BLaER1 treated with 17β-estradiol and CSF1 and Interleukin-3, amounts not matched to agents 10 nM and 100 nM (cell line): ENCODE data around the gene RASGRF1.

ENCODE experiments used
- H3K27ac ChIP-seq, 11 experiments: shearing (Covaris generic); formaldehyde crosslinking; 2 replicates each; pipeline ENCODE4 v1.8.1; 2022
- H3K27me3 ChIP-seq, 11 experiments: shearing (Covaris generic); formaldehyde crosslinking; 2 replicates each; pipeline ENCODE4 v1.8.1; 2022
- H3K36me3 ChIP-seq, 11 experiments: shearing (Covaris generic); formaldehyde crosslinking; 2 replicates each; pipeline ENCODE4 v1.8.1; 2022
- H3K4me1 ChIP-seq, 10 experiments: shearing (Covaris generic); formaldehyde crosslinking; 2 replicates each; pipeline ENCODE4 v1.8.1; 2022
- H3K4me2 ChIP-seq, 11 experiments: shearing (Covaris generic); formaldehyde crosslinking; 2 replicates each; pipeline ENCODE4 v1.8.1; 2022
- H3K4me3 ChIP-seq, 10 experiments: shearing (Covaris generic); formaldehyde crosslinking; 2 replicates each; pipeline ENCODE4 v1.8.1; 2022
- H3K9ac ChIP-seq, 11 experiments: shearing (Covaris generic); formaldehyde crosslinking; 2 replicates each; pipeline ENCODE4 v1.8.1; 2022
- H3K9me3 ChIP-seq, 11 experiments: shearing (Covaris generic); formaldehyde crosslinking; replicated peaks in 1 of 11; 2 replicates each; pipeline ENCODE4 v1.8.1; 2022
- H4K20me1 ChIP-seq, 11 experiments: shearing (Covaris generic); formaldehyde crosslinking; 2 replicates each; pipeline ENCODE4 v1.8.1; 2022
- Cebpa-rat ChIP-seq, 11 experiments: shearing (Covaris generic); IDR thresholded peaks; 2 replicates each; pipeline ENCODE4 v1.8.1; 2022

Gene RASGRF1

GRCh38 chr15:79089890-79090486, 592 bp downstream of the RASGRF1 start:
- H3K27me3 ChIP-seq = peaks cover 65 to 88% (median 78%) of the 10 kb centered on the region in 11 experiments
- peaks cover 0 to 16% (median 8%) of the 10 kb centered on the region in 11 experiments; a peak in 11 of 22 replicates for H3K9me3 ChIP-seq
- H3K27ac ChIP-seq = no peak overlapping the region
- H3K4me3 ChIP-seq = peak overlapping the region; percentile 18 to 63 (median 40); a peak in 14 of 20 replicates
- TF ChIP-seq Cebpa-rat (IDR thresholded peaks at IDR 0.05) = no peak
- H3K4me2 ChIP-seq = peak overlapping the region; percentile 62 to 90 (median 71); a peak in 21 of 22 replicates
- no peak overlapping the region for H3K9ac ChIP-seq
- no peaks in the 10 kb centered on the region for H3K36me3 ChIP-seq
- H4K20me1 ChIP-seq = peaks cover 0 to 22% (median 16%) of the 10 kb centered on the region in 11 experiments; a peak in 12 of 22 replicates
- H3K4me1 ChIP-seq = peaks cover 14 to 24% (median 19%) of the 10 kb centered on the region in 10 experiments; a peak in 18 of 20 replicates

GRCh38 chr15:79089331-79089889, 1.2 kb downstream of the RASGRF1 start:
- H4K20me1 ChIP-seq = peaks cover 0 to 22% (median 16%) of the 10 kb centered on the region in 11 experiments; a peak in 12 of 22 replicates
- peaks cover 14 to 24% (median 19%) of the 10 kb centered on the region in 10 experiments; a peak in 18 of 20 replicates for H3K4me1 ChIP-seq
- peak overlapping the region; percentile 21 to 90 (median 71) for H3K4me2 ChIP-seq
- no peaks in the 10 kb centered on the region for H3K36me3 ChIP-seq
- H3K9ac ChIP-seq = no peak overlapping the region
- H3K27me3 ChIP-seq = peaks cover 65 to 84% (median 78%) of the 10 kb centered on the region in 11 experiments
- H3K27ac ChIP-seq = no peak overlapping the region
- TF ChIP-seq Cebpa-rat (IDR thresholded peaks at IDR 0.05) = no peak
- H3K9me3 ChIP-seq = peaks cover 0 to 16% (median 8%) of the 10 kb centered on the region in 11 experiments; a peak in 11 of 22 replicates
- peak overlapping the region; percentile 7 to 63 (median 31); a peak in 12 of 20 replicates for H3K4me3 ChIP-seq

GRCh38 chr15:79088426-79089205, 2.0 kb downstream of the RASGRF1 start:
- H3K4me2 ChIP-seq = no peak overlapping the region
- peaks cover 0 to 22% (median 16%) of the 10 kb centered on the region in 11 experiments; a peak in 12 of 22 replicates for H4K20me1 ChIP-seq
- no peak overlapping the region for H3K9ac ChIP-seq
- H3K4me1 ChIP-seq = peaks cover 14 to 24% (median 19%) of the 10 kb centered on the region in 10 experiments; a peak in 18 of 20 replicates
- H3K9me3 ChIP-seq = peaks cover 0 to 16% (median 8%) of the 10 kb centered on the region in 11 experiments; a peak in 11 of 22 replicates
- no peak overlapping the region for H3K27ac ChIP-seq
- TF ChIP-seq Cebpa-rat (IDR thresholded peaks at IDR 0.05) = no peak
- peaks cover 62 to 79% (median 73%) of the 10 kb centered on the region in 11 experiments for H3K27me3 ChIP-seq
- H3K36me3 ChIP-seq = no peaks in the 10 kb centered on the region
- no peak overlapping the region for H3K4me3 ChIP-seq

GRCh38 chr15:79086814-79087213, 3.8 kb downstream of the RASGRF1 start:
- Histone ChIP-seq H3K9ac (no peak overlapping the region), H4K20me1 (peaks cover 0 to 22% (median 16%) of the 10 kb centered on the region in 11 experiments; a peak in 12 of 22 replicates), H3K27me3 (peaks cover 44 to 62% (median 56%) of the 10 kb centered on the region in 11 experiments), H3K9me3 (peaks cover 0 to 16% (median 8%) of the 10 kb centered on the region in 11 experiments; a peak in 11 of 22 replicates), H3K4me1 (peaks cover 14 to 42% (median 29%) of the 10 kb centered on the region in 10 experiments; a peak in 18 of 20 replicates), H3K4me3 (no peak overlapping the region), H3K4me2 (no peak overlapping the region), H3K27ac (no peak overlapping the region), H3K36me3 (no peaks in the 10 kb centered on the region)
- TF ChIP-seq Cebpa-rat (IDR thresholded peaks at IDR 0.05) = no peak

GRCh38 chr15:79084308-79084968, 6.1 kb downstream of the RASGRF1 start:
- Histone ChIP-seq H3K4me3 (no peak overlapping the region), H3K4me1 (peaks cover 3 to 39% (median 17%) of the 10 kb centered on the region in 10 experiments; a peak in 16 of 20 replicates), H3K9ac (no peak overlapping the region), H4K20me1 (peaks cover 0 to 7% (median under 1%) of the 10 kb centered on the region in 11 experiments; a peak in 8 of 22 replicates), H3K36me3 (no peaks in the 10 kb centered on the region), H3K27ac (no peak overlapping the region), H3K4me2 (no peak overlapping the region), H3K27me3 (peaks cover 21 to 38% (median 32%) of the 10 kb centered on the region in 11 experiments), H3K9me3 (peaks cover 0 to 6% (median 0%) of the 10 kb centered on the region in 11 experiments; a peak in 3 of 22 replicates)
- TF ChIP-seq Cebpa-rat (IDR thresholded peaks at IDR 0.05) = no peak

GRCh38 chr15:79083154-79083553, 7.4 kb downstream of the RASGRF1 start:
- H3K4me1 ChIP-seq = peaks cover 9 to 50% (median 27%) of the 10 kb centered on the region in 10 experiments
- peaks cover 0 to 11% (median 0%) of the 10 kb centered on the region in 11 experiments; a peak in 3 of 22 replicates for H3K9me3 ChIP-seq
- no peak overlapping the region for H3K27ac ChIP-seq
- no peak overlapping the region for H3K4me3 ChIP-seq
- H3K27me3 ChIP-seq = peaks cover 8 to 25% (median 19%) of the 10 kb centered on the region in 11 experiments
- H3K36me3 ChIP-seq = no peaks in the 10 kb centered on the region
- peak overlapping the region in 7 of 11 experiments; percentile 4 to 55 (median 19); a peak in 10 of 22 replicates for H3K4me2 ChIP-seq
- TF ChIP-seq Cebpa-rat (IDR thresholded peaks at IDR 0.05) = no peak
- H4K20me1 ChIP-seq = no peaks in the 10 kb centered on the region; a peak in 1 of 22 replicates
- no peak overlapping the region for H3K9ac ChIP-seq

- Histone ChIP-seq H3K4me3 (no peak overlapping the region), H3K27ac (no peak overlapping the region), H4K20me1 (no peaks in the 10 kb centered on the region; a peak in 1 of 22 replicates), H3K4me2 (peak overlapping the region in 6 of 11 experiments; percentile 6 to 55 (median 27); a peak in 9 of 22 replicates), H3K4me1 (peaks cover 10 to 51% (median 29%) of the 10 kb centered on the region in 10 experiments), H3K9me3 (peaks cover 0 to 11% (median 0%) of the 10 kb centered on the region in 11 experiments; a peak in 3 of 22 replicates), H3K36me3 (no peaks in the 10 kb centered on the region), H3K27me3 (peaks cover 1 to 19% (median 13%) of the 10 kb centered on the region in 11 experiments; a peak in 19 of 22 replicates), H3K9ac (no peak overlapping the region)
- TF ChIP-seq Cebpa-rat (IDR thresholded peaks at IDR 0.05) = no peak
These were observed 8.1 kb downstream of the RASGRF1 start for GRCh38 chr15:79082363-79083070.
